Measurements from ENCODE around the gene NRBP1. TPM values are rescaled to one million over a fixed set of nuclear protein-coding genes. Genes with fewer than 3 reads are reported as not detected.

The NRBP1 gene
- total RNA-seq, 1 experiment from 2014 or later, result 140 TPM

GRCh38 chr2:27448381-27448780 lies 19.9 kb downstream of the NRBP1 start:
- TF ChIP-seq CTCF (conservative IDR thresholded peaks at IDR 0.05), result no peak
- no peaks in the 10 kb centered on the region for H3K23me2 ChIP-seq (ENCODE audit: insufficient read length, low read depth, low read length, poor library complexity, severe bottlenecking)

More at GRCh38 chr2:27448381-27448780, 19.9 kb downstream of the NRBP1 start:
- H3K27ac Mint-ChIP-seq, result no peak overlapping the region
- Histone ChIP-seq H4K20me1 (ENCODE audit: control insufficient read depth, insufficient read depth, insufficient read length) (no peaks in the 10 kb centered on the region), H4K5ac (ENCODE audit: insufficient read length, low read depth, low read length) (no peak overlapping the region), H2AFZ (ENCODE audit: low read length) (no peak overlapping the region), H2BK15ac (ENCODE audit: low read depth, low read length) (no peak overlapping the region), H2BK12ac (ENCODE audit: insufficient read length, low read depth, low read length) (no peak overlapping the region), H2AK5ac (ENCODE audit: insufficient read length, low read length) (no peak overlapping the region), H2BK20ac (ENCODE audit: low read depth, low read length, poor library complexity, severe bottlenecking) (no peak overlapping the region), H3K27me3 (ENCODE audit: insufficient read depth, low read length) (no peaks in the 10 kb centered on the region), H3K18ac (ENCODE audit: insufficient read length, low read depth, low read length) (no peak overlapping the region), H3K9me3 (ENCODE audit: control insufficient read depth, low read depth, low read length) (no peaks in the 10 kb centered on the region), H3K79me2 (ENCODE audit: insufficient read depth, low read length) (no peaks in the 10 kb centered on the region), H2BK5ac (ENCODE audit: insufficient read length, low read length) (no peak overlapping the region), H2BK120ac (ENCODE audit: low read depth, low read length, poor library complexity, severe bottlenecking) (no peak overlapping the region), H3K14ac (ENCODE audit: insufficient read depth, low read length) (no peak overlapping the region), H4K8ac (replicated peaks; ENCODE audit: insufficient read length, low read depth, low read length) (no peak overlapping the region), H3K4ac (ENCODE audit: low read depth, low read length) (no peak overlapping the region), H3K23ac (ENCODE audit: insufficient read length, low read depth, low read length) (no peak overlapping the region), H3K4me2 (ENCODE audit: insufficient read depth, insufficient read length, low read length) (no peak overlapping the region), H3K56ac (ENCODE audit: insufficient read length, low read depth, low read length) (no peak overlapping the region), H3K79me1 (ENCODE audit: insufficient read depth, low read depth, low read length, poor library complexity, severe bottlenecking) (no peaks in the 10 kb centered on the region), H4K91ac (ENCODE audit: insufficient read length, low read depth, low read length) (no peak overlapping the region), H3T11ph (ENCODE audit: low read length) (no peak overlapping the region), H3K4me1 (ENCODE audit: insufficient read depth, low read length) (no peaks in the 10 kb centered on the region), H3K27ac (ENCODE audit: insufficient read length, low read depth, low read length) (no peak overlapping the region), H3K9ac (ENCODE audit: extremely low read depth, insufficient read length, low read length) (no peak overlapping the region)
- H3K9me3 Mint-ChIP-seq, result no peaks in the 10 kb centered on the region
- peaks cover under 1% of the 10 kb centered on the region in 2 experiments for H3K4me1 Mint-ChIP-seq
- H3K27me3 Mint-ChIP-seq (ENCODE audit: low read depth), result no peaks in the 10 kb centered on the region
- peaks cover 10 to 59% (median 40%) of the 10 kb centered on the region in 3 experiments; a peak in 6 of 7 replicates for H3K36me3 Mint-ChIP-seq (ENCODE audit: insufficient read depth in 1 of 3, low read depth in 3 of 3)
- H3K4me3 Mint-ChIP-seq, result no peak overlapping the region
- no peak for DNase-seq
- WGBS (ENCODE audit: extremely low coverage, insufficient read length, low lambda C conversion rate), result no CpG with 5 or more reads among the region's 3 CpGs

Data from H9 (cell line).